Iris pigment epithelial cell (primary cell): ENCODE results near the gene GRID1.
"Not testable (repeated sequence)": the region's sequence is repeated elsewhere in the genome, so short reads cannot be mapped to it uniquely, and the experiment has no call there.

Experiments used
- DNase-seq: peaks from one replicate; pipeline ENCODE4 v3.0.0-alpha.2; 2011; ENCODE audit warnings: low read depth

Gene GRID1

DNA sequence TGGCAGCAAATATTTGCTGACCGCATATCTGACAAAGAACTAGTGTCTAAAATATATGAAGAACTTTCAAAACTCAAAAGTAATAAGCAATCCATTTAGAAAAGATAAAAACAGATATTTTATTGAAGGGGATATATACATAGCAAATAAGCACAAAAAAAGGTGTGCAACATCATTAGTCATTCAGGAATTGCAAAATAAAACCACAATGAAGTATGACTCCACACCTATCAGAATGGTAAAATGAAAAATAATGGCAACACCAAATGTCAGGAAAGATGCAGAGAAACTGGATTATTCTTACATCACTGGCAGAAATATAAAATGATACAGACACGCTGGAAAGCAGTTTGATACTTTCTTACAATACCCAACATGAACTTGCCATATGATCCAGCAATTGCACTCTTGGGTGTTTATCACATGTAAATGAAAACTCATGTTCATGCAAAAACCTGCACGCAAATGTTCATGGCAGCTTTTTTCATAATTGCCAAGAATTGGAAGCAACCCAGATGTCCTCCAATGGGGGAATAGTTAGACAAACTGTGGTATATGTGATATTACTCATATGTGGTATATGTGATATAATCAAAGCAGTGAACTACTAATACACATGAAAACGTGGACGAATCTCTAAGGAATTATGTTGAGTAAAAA is 645.5 kb downstream of the GRID1 start:
- no peak for DNase-seq

- no peak for DNase-seq
Measured at GRCh38 chr10:85719408-85719807, 647.2 kb downstream of the GRID1 start.

- no peak for DNase-seq
Measured at GRCh38 chr10:85713885-85714284, 652.7 kb downstream of the GRID1 start.

DNA sequence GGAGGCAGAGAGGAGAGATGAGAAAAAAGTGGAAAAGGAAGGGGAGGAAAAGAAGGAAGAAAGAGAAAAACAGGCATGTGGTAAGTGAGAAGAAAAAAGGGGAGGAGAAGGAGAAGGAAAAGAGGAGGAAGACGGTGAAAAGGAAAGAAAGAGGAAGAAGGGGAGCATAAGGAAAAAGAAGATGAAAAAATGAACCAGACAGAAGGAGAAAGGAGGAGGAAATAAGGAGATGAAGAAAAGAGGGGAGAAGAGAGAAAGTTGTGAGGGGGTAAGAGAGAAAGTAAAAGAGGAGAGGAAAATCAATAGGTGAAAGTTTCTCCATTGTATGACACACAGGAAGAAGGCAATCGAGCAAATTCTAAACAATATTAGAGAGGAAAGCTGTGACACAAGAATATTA is 663.8 kb downstream of the GRID1 start:
- no peak for DNase-seq

DNA sequence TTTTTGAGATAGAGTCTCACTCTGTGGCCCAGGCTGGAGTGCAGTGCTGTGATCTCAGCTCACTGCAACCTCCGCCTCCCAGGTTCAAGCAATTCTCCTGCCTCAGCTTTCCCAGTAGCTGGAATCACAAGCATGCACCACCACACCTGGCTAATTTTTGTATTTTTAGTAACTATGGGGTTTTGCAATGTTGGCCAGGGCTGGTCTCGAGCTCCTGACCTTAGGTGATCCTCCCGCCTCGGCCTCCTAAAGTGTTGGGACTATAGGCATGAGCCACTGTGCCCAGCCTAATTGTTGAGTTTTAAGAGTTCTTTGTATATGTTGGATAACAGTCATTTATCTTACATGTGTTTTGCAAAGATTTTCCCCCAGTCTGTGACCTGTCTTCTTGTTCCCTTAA is 667.5 kb downstream of the GRID1 start:
- not testable (repeated sequence) for DNase-seq

GRCh38 chr10:85696893-85697292 is 669.7 kb downstream of the GRID1 start:
- no peak for DNase-seq

GRCh38 chr10:85682621-85683020 is 684.0 kb downstream of the GRID1 start:
- no peak for DNase-seq

GRCh38 chr10:85679710-85680109 is 686.9 kb downstream of the GRID1 start:
- no peak for DNase-seq

- no peak for DNase-seq
Measured at GRCh38 chr10:85679061-85679460, 687.5 kb downstream of the GRID1 start.

- DNase-seq: no peak
Measured at GRCh38 chr10:85674851-85675250, 691.7 kb downstream of the GRID1 start.

DNA sequence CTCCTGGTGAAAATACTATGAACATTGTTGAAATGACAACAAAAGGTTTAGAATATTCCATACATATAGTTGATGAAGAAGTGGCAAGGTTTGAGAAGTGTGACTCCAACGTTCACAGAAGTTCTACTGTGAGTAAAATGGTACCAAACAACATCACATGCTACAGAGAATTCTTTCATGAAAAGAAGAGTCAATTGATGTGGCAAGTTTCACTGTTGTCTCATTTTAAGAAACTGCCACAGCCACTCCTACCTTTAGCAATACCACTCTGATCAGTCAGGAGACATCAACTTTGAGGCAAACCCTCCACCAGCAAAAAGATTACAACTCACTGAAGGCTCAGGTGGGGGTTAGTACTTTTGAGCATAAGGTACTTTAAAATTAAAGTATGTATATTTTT is 693.3 kb downstream of the GRID1 start:
- DNase-seq: no peak

GRCh38 chr10:85671530-85671929 is 695.1 kb downstream of the GRID1 start:
- DNase-seq: no peak

DNA sequence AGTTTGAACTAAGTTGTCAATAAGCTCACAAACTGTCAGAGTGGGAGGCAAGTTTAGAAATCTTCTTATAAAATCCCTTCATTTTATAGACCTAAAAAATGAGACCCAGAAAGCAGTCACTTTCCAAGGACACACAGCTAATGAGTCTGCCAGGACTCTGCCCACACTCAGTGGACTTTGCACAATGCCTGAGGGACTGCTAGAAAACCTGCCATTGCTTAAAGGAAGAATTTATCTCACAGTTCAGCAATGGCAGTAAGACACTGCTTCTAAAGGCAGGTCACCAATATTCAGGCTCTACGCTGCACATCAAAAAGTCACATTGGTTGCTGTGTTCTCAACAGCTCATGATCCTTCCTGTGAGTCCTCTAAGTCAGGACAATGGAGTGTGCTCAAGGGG is 698.1 kb downstream of the GRID1 start:
- no peak for DNase-seq

- DNase-seq: no peak
Measured at GRCh38 chr10:85667638-85668233, 698.9 kb downstream of the GRID1 start.

DNA sequence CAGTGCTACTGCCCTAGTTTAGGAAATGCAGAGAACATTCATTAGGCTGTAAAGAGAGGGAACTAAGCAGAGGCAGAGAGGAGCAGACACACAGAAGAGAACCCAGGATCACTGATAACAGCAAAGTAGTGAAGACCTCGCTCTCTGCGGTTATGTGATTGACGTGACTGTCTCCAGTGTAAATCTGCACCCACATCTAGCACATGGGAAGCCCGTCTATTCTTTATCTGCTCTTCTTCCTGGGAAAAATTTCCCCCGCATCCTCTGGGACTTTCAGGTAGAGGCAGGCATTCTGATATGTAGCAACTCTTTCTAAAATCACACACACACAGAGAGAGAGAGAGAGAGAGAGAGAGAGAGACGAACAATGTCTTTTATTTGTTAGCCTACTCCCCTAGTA is 699.6 kb downstream of the GRID1 start:
- DNase-seq: no peak

DNA sequence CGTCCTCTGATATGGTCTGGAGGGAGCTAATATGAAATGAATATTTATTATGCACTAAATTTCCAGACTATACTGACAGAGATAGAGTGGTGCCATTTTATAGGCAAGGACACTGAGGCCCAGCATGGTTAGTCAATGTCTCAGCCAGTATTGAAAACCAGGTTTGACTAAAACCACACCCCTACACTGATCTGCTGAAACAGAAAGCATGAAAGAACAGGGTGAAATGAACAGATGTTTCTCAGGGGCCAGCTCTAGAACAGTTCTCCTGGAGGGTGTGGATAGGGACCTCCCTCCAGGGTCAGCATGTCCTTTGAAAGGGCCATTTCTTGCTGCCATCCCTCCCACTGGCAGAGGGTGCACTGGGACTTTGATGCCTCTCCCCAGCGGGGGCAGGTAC is 700.5 kb downstream of the GRID1 start:
- DNase-seq: no peak

GRCh38 chr10:85665681-85666080 is 700.9 kb downstream of the GRID1 start:
- no peak for DNase-seq

DNA sequence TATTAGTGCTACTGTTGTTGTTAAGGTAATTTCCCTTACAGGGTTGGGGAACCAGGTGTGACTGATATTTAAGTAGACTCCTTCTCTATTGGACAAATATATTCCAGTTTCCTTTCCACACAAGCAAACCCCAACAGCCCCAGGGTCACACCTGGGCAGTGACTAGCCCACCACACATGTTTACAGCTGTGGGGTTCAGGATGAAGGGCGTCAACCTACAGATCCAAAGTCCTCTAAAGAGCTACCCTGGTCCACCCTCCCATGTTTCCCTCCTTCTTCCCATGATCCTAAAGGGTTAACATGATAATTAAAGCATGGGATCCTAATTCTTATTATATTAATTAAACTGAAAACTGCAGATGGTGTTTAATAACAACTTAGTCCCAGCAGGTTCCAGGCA is 701.5 kb downstream of the GRID1 start:
- no peak for DNase-seq

DNA sequence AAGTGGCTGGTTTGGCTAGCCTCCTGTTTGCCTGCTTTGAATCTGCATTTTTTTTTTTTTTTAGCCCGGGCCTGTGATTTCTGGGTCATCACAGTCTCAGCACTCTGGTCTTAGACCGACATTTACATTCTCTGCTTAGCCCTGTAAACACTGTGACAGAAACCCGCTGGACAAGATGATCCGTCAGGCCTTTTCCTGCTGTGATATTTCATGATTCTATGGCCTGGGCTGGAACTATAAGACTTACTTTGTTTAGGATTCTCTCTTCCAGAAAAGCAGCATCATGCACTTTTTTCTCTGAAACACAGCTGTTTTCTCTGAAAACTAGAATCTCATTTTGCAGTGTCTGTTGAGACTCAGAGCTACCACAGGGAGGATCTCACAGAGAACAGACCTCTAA is 705.5 kb downstream of the GRID1 start:
- no peak for DNase-seq

DNA sequence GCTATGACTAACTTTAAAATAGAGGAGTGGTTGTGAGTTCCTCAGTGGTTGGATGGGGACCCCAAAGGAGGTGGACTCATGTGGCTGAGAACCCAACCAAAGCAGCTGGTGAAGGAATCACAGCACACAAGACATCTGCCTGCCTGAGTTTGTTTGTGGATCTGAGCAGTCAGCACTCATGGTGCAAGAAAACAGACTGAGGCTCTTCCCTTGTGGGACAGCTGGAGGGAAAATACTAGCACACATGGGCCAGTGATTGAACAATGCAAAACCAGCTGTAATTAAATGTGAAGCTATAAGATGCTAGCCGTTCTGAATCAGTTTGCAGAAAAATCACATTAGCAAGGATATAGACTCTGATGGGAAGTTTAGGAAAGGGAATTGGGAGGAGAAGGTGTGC is 707.3 kb downstream of the GRID1 start:
- no peak for DNase-seq

- DNase-seq: no peak
Measured at GRCh38 chr10:85658518-85658917, 708.1 kb downstream of the GRID1 start.

GRCh38 chr10:85657476-85658113 is 709.0 kb downstream of the GRID1 start:
- DNase-seq: no peak

DNA sequence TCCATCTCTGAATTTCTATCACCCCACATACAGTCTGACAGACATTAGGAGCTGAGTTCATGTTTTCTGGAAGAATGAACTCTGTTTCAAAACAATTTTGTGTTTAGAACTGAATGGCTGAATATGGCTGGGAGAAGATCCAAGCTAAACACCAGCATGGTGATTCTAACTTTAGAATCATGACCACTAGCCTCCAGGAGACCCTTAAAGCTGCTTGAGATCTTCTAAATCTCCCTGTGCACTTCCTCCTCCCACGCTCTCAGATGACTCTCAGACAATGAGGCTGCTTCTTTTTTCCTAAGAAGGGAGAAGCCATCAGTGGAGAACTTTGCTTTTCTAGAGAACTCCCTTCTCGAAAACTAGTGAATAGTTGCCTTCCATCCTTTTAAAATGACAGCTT is 711.2 kb downstream of the GRID1 start:
- DNase-seq: no peak

DNA sequence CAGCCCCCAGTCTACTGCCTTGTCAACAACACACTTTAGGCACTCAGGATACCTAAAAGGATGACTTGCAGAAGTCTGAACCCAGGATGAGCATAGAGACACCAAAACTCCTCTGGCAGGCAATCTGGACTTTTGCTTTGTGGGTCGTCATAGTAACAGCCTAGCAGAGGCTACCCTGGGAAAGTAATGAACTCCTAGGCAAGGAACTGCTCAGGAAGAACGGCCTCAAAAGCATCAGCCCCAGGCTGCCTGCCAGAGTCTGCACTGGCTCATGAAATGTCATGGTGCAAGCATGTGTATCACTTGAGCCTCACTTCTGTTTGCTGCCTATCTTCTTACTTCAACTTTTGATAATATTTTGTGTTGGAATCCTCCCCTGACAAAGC is 715.1 kb downstream of the GRID1 start:
- no peak for DNase-seq
